ENCODE measurements around the gene RFC2. TPM values are rescaled to one million over a fixed set of nuclear protein-coding genes. Genes with fewer than 3 reads are reported as not detected.
"Not testable (repeated sequence)": the region's sequence is repeated elsewhere in the genome, so short reads cannot be mapped to it uniquely, and the experiment has no call there.

Gene RFC2
- total and polyA plus RNA-seq, 2 donors = 20.1 to 36.5 TPM

DNA sequence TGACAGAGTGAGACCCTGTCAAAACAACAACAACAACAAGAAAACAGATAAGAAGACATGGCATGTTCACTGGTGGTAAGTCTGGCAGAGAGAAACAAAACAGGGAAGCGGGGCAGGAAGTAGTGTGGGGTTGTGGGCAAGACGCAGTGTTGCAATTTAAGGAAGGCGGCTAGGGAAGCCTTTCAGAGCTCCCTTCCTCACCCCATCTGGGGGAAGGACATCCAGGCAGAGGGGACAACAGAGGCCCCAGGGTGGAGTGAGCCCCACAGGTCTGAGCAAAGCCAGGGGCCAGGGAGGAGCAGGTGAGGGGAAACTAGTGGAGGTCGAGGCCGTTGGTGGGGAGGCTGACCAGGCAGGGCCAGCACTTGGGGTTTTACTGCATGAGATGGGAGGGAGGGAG is 27.6 kb downstream of the RFC2 start:
- DNase-seq (ENCODE audit: low read depth in 6 of 9, low spot score in 9 of 9) = no peak
- H3K27me3 ChIP-seq (ENCODE audit: control insufficient read depth in 2 of 2, insufficient read depth in 1 of 2, low read length in 1 of 2) = no peaks in the 10 kb centered on the region
- H3K27ac ChIP-seq (ENCODE audit: low read depth in 1 of 2, low read length in 1 of 2) = no peak overlapping the region
- H3K4me1 ChIP-seq (ENCODE audit: control insufficient read depth in 2 of 2, insufficient read depth in 2 of 2, low read length in 2 of 2) = peaks cover 0 to 7% of the 10 kb centered on the region in 2 donors
- peaks cover 27 to 46% of the 10 kb centered on the region in 2 donors for H3K36me3 ChIP-seq (ENCODE audit: control insufficient read depth in 2 of 2, insufficient read depth in 2 of 2, low read length in 1 of 2)
- H3K4me3 ChIP-seq (ENCODE audit: low read length in 2 of 2) = no peak overlapping the region
- no peaks in the 10 kb centered on the region for H3K9me3 ChIP-seq (ENCODE audit: control insufficient read depth in 2 of 2, insufficient read depth in 1 of 2, low read length in 1 of 2)
- WGBS = 43% methylated on average over 5 of the region's 5 CpGs

DNA sequence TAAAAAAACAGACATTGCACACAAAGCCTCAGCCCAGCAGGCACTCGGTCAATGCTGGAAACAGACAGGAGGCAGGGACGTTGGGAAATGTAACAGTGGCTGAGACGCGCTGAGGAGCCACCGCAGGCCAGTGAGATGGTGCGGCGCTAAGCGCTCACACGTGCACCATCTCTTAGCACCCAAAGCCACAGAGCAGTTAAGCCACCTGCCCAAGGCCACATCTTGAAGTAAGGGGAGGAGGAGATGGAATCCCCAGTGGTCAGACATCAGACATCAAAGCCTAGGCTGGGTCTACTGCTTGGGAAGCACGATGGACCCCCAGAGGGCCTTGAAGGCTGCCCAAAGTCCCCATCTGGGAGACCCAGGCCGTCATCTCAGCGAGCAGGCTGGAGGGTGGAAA is 28.8 kb downstream of the RFC2 start:
- Histone ChIP-seq H3K36me3 (ENCODE audit: control insufficient read depth in 2 of 2, insufficient read depth in 2 of 2, low read length in 1 of 2) (peaks cover 21 to 35% of the 10 kb centered on the region in 2 donors), H3K9me3 (ENCODE audit: control insufficient read depth in 2 of 2, insufficient read depth in 1 of 2, low read length in 1 of 2) (no peaks in the 10 kb centered on the region), H3K4me3 (ENCODE audit: low read length in 2 of 2) (no peak overlapping the region), H3K27me3 (ENCODE audit: control insufficient read depth in 2 of 2, insufficient read depth in 1 of 2, low read length in 1 of 2) (no peaks in the 10 kb centered on the region), H3K27ac (ENCODE audit: low read depth in 1 of 2, low read length in 1 of 2) (no peak overlapping the region), H3K4me1 (ENCODE audit: control insufficient read depth in 2 of 2, insufficient read depth in 2 of 2, low read length in 2 of 2) (peaks cover 0 to 7% of the 10 kb centered on the region in 2 donors)
- DNase-seq (ENCODE audit: low read depth in 6 of 9, low spot score in 9 of 9) = no peak
- 87% methylated on average over 12 of the region's 12 CpGs for WGBS

DNA sequence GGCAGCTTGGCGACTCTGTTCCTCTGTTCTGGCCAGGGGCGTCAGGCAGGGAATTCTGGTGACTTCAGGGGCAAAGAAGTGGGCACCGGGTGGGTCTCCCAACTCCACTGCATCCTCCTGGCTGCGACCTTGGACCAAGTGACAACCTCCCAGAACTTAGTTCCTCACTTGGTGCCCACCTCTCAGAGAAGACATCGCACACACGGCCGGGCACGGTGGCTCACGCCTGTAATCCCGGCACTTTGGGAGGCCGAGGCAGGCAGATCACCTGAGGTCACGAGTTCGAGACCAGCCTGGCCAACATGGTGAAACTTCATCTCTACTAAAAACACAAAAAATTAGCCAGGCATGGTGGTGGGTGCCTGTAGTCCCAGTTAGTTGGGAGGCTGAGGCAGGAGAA is 29.3 kb downstream of the RFC2 start:
- H3K27me3 ChIP-seq (ENCODE audit: control insufficient read depth in 2 of 2, insufficient read depth in 1 of 2, low read length in 1 of 2); DNase-seq (ENCODE audit: low read depth in 6 of 9, low spot score in 9 of 9); H3K4me3 ChIP-seq (ENCODE audit: low read length in 2 of 2); H3K27ac ChIP-seq (ENCODE audit: low read depth in 1 of 2, low read length in 1 of 2); H3K9me3 ChIP-seq (ENCODE audit: control insufficient read depth in 2 of 2, insufficient read depth in 1 of 2, low read length in 1 of 2); H3K4me1 ChIP-seq (ENCODE audit: control insufficient read depth in 2 of 2, insufficient read depth in 2 of 2, low read length in 2 of 2): not testable (repeated sequence)
- H3K36me3 ChIP-seq (ENCODE audit: control insufficient read depth in 2 of 2, insufficient read depth in 2 of 2, low read length in 1 of 2) = peaks cover 21 to 35% of the 10 kb centered on the region in 2 donors
- WGBS = 99% methylated on average over 13 of the region's 13 CpGs

DNA sequence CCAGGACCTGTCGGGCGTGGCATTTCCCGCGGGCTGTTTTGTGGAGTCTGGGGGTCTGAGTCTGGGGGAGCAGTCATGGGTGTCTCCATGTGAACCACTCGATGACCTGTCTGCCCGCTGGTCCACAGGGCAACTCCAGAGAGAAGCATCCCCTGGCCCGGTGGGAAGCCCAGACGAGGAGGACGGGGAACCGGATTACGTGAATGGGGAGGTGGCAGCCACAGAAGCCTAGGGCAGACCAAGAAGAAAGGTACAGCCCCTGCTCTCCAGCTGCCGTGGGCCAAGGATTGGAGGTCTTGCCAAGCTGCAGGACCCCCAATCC is 29.7 kb downstream of the RFC2 start:
- H3K4me1 ChIP-seq (ENCODE audit: control insufficient read depth in 2 of 2, insufficient read depth in 2 of 2, low read length in 2 of 2) = peaks cover 0 to 7% of the 10 kb centered on the region in 2 donors
- DNase-seq (ENCODE audit: low read depth in 6 of 9, low spot score in 9 of 9) = no peak
- WGBS = 95% methylated on average over 12 of the region's 12 CpGs
- H3K27me3 ChIP-seq (ENCODE audit: control insufficient read depth in 2 of 2, insufficient read depth in 1 of 2, low read length in 1 of 2) = no peaks in the 10 kb centered on the region
- no peaks in the 10 kb centered on the region for H3K9me3 ChIP-seq (ENCODE audit: control insufficient read depth in 2 of 2, insufficient read depth in 1 of 2, low read length in 1 of 2)
- no peak overlapping the region for H3K27ac ChIP-seq (ENCODE audit: low read depth in 1 of 2, low read length in 1 of 2)
- no peak overlapping the region for H3K4me3 ChIP-seq (ENCODE audit: low read length in 2 of 2)
- H3K36me3 ChIP-seq (ENCODE audit: control insufficient read depth in 2 of 2, insufficient read depth in 2 of 2, low read length in 1 of 2) = peaks cover 21 to 31% of the 10 kb centered on the region in 2 donors

DNA sequence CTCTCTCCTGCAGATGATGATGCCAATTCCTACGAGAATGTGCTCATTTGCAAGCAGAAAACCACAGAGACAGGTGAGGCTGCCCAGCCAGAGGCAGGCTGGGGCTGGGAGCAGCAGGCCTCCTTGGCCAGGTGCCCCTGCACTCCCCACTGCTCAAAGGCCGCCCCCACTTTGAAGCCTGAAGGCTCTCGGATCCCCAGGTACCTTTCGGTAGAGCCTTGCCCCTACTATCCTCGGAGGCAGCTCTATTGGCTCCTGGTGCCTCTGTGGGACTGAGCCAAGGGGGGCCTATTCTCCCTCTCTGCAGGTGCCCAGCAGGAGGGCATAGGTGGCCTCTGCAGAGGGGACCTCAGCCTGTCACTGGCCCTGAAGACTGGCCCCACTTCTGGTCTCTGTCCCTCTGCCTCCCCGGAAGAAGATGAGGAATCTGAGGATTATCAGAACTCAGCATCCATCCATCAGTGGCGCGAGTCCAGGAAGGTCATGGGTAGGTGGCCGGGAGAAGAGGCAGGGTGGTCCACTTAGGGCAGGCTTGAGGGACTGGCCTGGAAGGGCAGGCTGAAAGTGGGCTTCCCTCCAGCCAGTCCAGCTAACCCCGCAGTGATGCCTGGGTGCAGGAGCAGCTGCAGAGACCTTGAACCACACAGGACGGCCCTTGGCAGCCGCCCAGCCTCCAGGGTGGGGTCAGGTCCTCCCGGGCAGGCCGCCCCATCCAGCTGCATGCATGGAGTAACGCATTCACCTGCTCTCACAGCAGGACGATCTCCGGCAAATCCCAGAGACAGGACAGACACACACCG is 30.3 kb downstream of the RFC2 start:
- peaks cover 0 to 7% of the 10 kb centered on the region in 2 donors for H3K4me1 ChIP-seq (ENCODE audit: control insufficient read depth in 2 of 2, insufficient read depth in 2 of 2, low read length in 2 of 2)
- no peak overlapping the region for H3K27ac ChIP-seq (ENCODE audit: low read depth in 1 of 2, low read length in 1 of 2)
- no peaks in the 10 kb centered on the region for H3K27me3 ChIP-seq (ENCODE audit: control insufficient read depth in 2 of 2, insufficient read depth in 1 of 2, low read length in 1 of 2)
- no peak overlapping the region for H3K4me3 ChIP-seq (ENCODE audit: low read length in 2 of 2)
- peaks cover 20 to 26% of the 10 kb centered on the region in 2 donors for H3K36me3 ChIP-seq (ENCODE audit: control insufficient read depth in 2 of 2, insufficient read depth in 2 of 2, low read length in 1 of 2)
- H3K9me3 ChIP-seq (ENCODE audit: control insufficient read depth in 2 of 2, insufficient read depth in 1 of 2, low read length in 1 of 2) = no peaks in the 10 kb centered on the region
- DNase-seq (ENCODE audit: low read depth in 6 of 9, low spot score in 9 of 9) = no peak
- WGBS = 89% methylated on average over 18 of the region's 18 CpGs

DNA sequence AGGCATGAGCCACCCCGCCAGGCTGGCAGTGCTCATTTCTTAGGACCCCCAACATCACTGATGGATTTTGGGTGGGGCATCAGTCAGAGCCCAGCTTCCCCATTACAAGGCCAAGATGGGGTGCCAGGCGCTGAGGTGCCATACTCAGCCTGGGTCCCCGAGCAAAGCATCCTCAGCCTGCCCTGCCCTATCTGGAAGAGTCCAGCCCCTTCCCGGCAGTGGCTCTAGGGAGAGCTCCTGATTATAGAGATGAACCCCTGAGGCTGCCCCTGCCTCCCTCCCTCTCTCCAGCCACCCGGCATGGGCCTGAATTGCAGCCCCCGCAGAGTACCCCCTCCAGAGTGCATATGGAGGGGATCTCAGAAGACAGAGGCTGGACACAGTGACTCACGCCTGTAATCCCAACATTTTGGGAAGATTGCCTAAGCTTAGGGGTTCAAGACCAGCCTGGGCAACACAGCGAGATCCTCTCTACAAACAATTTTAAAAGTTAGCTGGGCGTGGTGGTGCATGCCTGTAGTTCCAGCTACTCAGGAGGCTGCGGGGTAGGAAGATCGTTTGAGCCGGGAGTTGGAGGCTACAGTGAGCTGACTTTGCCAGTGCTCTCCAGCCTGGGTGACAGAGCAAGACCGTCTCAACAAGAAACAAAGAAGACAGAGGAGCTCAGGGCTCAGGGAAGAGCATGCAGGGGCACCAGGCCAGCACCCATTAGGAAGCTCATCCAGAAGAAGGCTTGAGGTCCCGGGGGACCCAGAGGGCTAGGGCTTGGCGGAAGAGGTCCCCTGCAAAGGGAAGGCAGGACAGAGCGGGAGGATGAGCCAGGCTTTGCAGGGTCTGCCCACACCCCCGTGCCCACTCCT is 31.1 kb downstream of the RFC2 start:
- Histone ChIP-seq H3K4me3 (ENCODE audit: low read length in 2 of 2) (no peak overlapping the region), H3K36me3 (ENCODE audit: control insufficient read depth in 2 of 2, insufficient read depth in 2 of 2, low read length in 1 of 2) (peaks cover 16 to 21% of the 10 kb centered on the region in 2 donors), H3K9me3 (ENCODE audit: control insufficient read depth in 2 of 2, insufficient read depth in 1 of 2, low read length in 1 of 2) (peaks cover 0 to 4% of the 10 kb centered on the region in 2 donors), H3K27me3 (ENCODE audit: control insufficient read depth in 2 of 2, insufficient read depth in 1 of 2, low read length in 1 of 2) (no peaks in the 10 kb centered on the region), H3K27ac (ENCODE audit: low read depth in 1 of 2, low read length in 1 of 2) (no peak overlapping the region), H3K4me1 (ENCODE audit: control insufficient read depth in 2 of 2, insufficient read depth in 2 of 2, low read length in 2 of 2) (peaks cover 0 to 10% of the 10 kb centered on the region in 2 donors)
- DNase-seq (ENCODE audit: low read depth in 6 of 9, low spot score in 9 of 9) = no peak
- 92% methylated on average over 17 of the region's 17 CpGs for WGBS

DNA sequence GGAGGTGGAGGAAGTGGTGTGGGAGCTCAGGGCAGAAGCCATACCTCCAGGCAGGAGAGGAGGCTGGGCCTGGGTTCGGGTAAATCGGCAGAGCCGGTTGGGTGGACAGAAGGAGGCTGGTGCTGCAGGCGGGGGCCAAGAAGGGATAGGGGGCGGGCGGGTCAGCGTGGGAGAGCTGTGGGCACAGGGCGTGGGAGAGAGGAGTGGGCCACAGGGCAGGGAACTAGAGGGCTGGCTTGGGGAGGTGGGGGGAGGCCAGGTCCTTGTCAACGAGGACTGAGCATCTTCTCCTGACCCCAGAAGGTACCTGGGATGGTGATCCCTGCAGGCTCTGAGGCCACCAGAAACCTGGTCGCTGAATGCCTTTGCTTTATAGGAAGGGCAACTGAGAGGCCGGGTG is 32.5 kb downstream of the RFC2 start:
- no peak overlapping the region for H3K4me3 ChIP-seq (ENCODE audit: low read length in 2 of 2)
- H3K27me3 ChIP-seq (ENCODE audit: control insufficient read depth in 2 of 2, insufficient read depth in 1 of 2, low read length in 1 of 2) = no peaks in the 10 kb centered on the region
- peaks cover 0 to 5% of the 10 kb centered on the region in 2 donors for H3K9me3 ChIP-seq (ENCODE audit: control insufficient read depth in 2 of 2, insufficient read depth in 1 of 2, low read length in 1 of 2)
- no peak for DNase-seq (ENCODE audit: low read depth in 6 of 9, low spot score in 9 of 9)
- WGBS = 97% methylated on average over 11 of the region's 11 CpGs
- H3K27ac ChIP-seq (ENCODE audit: low read depth in 1 of 2, low read length in 1 of 2) = no peak overlapping the region
- H3K4me1 ChIP-seq (ENCODE audit: control insufficient read depth in 2 of 2, insufficient read depth in 2 of 2, low read length in 2 of 2) = peaks cover 0 to 23% of the 10 kb centered on the region in 2 donors
- peaks cover 16 to 21% of the 10 kb centered on the region in 2 donors for H3K36me3 ChIP-seq (ENCODE audit: control insufficient read depth in 2 of 2, insufficient read depth in 2 of 2, low read length in 1 of 2)

DNA sequence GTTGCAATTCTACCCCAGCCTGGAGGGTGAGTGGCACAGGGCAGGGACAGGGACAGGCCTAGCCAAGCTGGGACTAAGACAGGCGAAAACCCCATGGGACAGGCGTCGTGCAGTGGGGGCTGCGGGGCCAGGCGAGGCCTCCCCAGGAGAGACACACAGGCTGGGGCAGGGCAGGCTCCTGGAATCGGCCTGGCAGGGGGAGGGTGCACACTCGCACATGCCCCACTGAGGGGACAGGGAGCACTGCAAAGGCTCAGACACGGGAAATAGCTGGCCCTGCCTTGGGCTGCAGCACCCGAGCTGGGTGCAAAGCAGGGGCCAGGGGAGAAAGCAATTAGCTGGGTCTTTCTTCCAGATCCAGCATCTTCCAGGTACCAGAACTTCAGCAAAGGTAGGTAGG is 34.0 kb downstream of the RFC2 start:
- Histone ChIP-seq H3K36me3 (ENCODE audit: control insufficient read depth in 2 of 2, insufficient read depth in 2 of 2, low read length in 1 of 2) (peaks cover 8 to 10% of the 10 kb centered on the region in 2 donors), H3K4me1 (ENCODE audit: control insufficient read depth in 2 of 2, insufficient read depth in 2 of 2, low read length in 2 of 2) (peaks cover 0 to 27% of the 10 kb centered on the region in 2 donors), H3K9me3 (ENCODE audit: control insufficient read depth in 2 of 2, insufficient read depth in 1 of 2, low read length in 1 of 2) (peaks cover 0 to 5% of the 10 kb centered on the region in 2 donors), H3K27me3 (ENCODE audit: control insufficient read depth in 2 of 2, insufficient read depth in 1 of 2, low read length in 1 of 2) (no peaks in the 10 kb centered on the region), H3K4me3 (ENCODE audit: low read length in 2 of 2) (no peak overlapping the region), H3K27ac (ENCODE audit: low read depth in 1 of 2, low read length in 1 of 2) (no peak overlapping the region)
- WGBS = 90% methylated on average over 9 of the region's 9 CpGs
- DNase-seq (ENCODE audit: low read depth in 6 of 9, low spot score in 9 of 9) = no peak

DNA sequence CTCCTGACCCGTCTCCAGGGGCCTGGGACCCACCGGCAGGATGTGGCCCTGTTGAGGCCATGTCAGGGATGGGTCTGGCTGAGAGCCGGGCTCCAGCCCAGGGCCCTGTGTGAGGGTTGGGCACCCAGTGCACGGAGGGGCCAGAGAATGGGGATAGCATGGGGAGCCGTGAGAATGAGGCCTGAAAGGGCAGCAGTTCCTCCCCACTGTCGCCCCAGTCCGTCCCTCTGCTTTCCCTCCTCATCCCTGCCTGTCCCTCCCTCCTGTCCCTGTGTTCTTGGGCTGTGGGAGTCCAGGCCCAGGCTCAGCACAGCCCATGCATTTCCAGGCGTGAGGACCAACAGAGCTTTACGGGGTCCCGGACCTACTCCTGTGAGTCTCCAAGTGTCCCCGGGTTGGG is 34.8 kb downstream of the RFC2 start:
- Histone ChIP-seq H3K4me1 (ENCODE audit: control insufficient read depth in 2 of 2, insufficient read depth in 2 of 2, low read length in 2 of 2) (peaks cover 0 to 27% of the 10 kb centered on the region in 2 donors), H3K36me3 (ENCODE audit: control insufficient read depth in 2 of 2, insufficient read depth in 2 of 2, low read length in 1 of 2) (peaks cover under 1 to 5% of the 10 kb centered on the region in 2 donors), H3K27ac (ENCODE audit: low read depth in 1 of 2, low read length in 1 of 2) (no peak overlapping the region), H3K9me3 (ENCODE audit: control insufficient read depth in 2 of 2, insufficient read depth in 1 of 2, low read length in 1 of 2) (peaks cover 0 to 5% of the 10 kb centered on the region in 2 donors), H3K27me3 (ENCODE audit: control insufficient read depth in 2 of 2, insufficient read depth in 1 of 2, low read length in 1 of 2) (no peaks in the 10 kb centered on the region), H3K4me3 (ENCODE audit: low read length in 2 of 2) (no peak overlapping the region)
- WGBS = 95% methylated on average over 11 of the region's 11 CpGs
- no peak for DNase-seq (ENCODE audit: low read depth in 6 of 9, low spot score in 9 of 9)
